PFSK-1 (cell line): Measurements from ENCODE around the gene BCL2L13. TPM values are rescaled to one million over a fixed set of nuclear protein-coding genes. Genes with fewer than 3 reads are reported as not detected.
A peak's percentile ranks its signal among the peaks of the same experiment; 100 is the strongest.

Experiments used
- FOXP2 ChIP-seq: optimal IDR thresholded peaks from 2 replicates; pipeline ENCODE3; 2011; ENCODE audit warnings: borderline replicate concordance, control low read depth, inconsistent platforms; ENCODE audit not compliant: insufficient read depth; ENCODE audit errors: extremely low read length, extremely low read depth
- POLR2AphosphoS5 ChIP-seq: IDR thresholded peaks from 2 replicates; pipeline ENCODE4 v1.6.1; 2012; ENCODE audit warnings: low read depth, mild to moderate bottlenecking, control low read depth, low read length, moderate library complexity
- REST ChIP-seq, 2 experiments: IDR thresholded peaks; 2 replicates each; pipeline versions ENCODE4 v1.6.1 to v1.8.0; 2011 to 2012; ENCODE audit warnings: low read depth in 2 of 2, low read length in 2 of 2, control low read depth in 1 of 2, inconsistent platforms in 1 of 2, mild to moderate bottlenecking in 1 of 2, moderate library complexity in 1 of 2; ENCODE audit not compliant: insufficient read depth in 1 of 2
- SIN3A ChIP-seq: IDR thresholded peaks from 2 replicates; pipeline ENCODE4 v1.6.1; 2012; ENCODE audit warnings: mild to moderate bottlenecking, low read length, moderate library complexity, borderline replicate concordance; ENCODE audit not compliant: insufficient read depth
- TAF1 ChIP-seq: IDR thresholded peaks from 2 replicates; pipeline ENCODE4 v1.6.1; 2012; ENCODE audit warnings: low read length, control low read depth, borderline replicate concordance; ENCODE audit not compliant: insufficient read depth
- polyA plus RNA-seq: library from polyadenylated mRNA; unstranded; fragments of >200 nt; gene quantifications from one replicate; pipeline ENCODE4 v1.2.1, GENCODE V29; 2012; ENCODE audit warnings: low read depth, missing spikeins; ENCODE audit not compliant: insufficient read length

The BCL2L13 gene
- polyA plus RNA-seq: 34.4 TPM

GRCh38 chr22:17638432-17639246 is at the start of gene BCL2L13:
TSS of gene BCL2L13 (plus strand) at chr22:17638757. CDS start at chr22:17655712, 16,955 bp downstream.
- TF ChIP-seq SIN3A: no peak
- TF ChIP-seq FOXP2: peak; percentile 88
- TF ChIP-seq REST (IDR thresholded peaks at IDR 0.05; ENCODE audit: insufficient read depth in 1 of 2, low read depth in 2 of 2, low read length in 2 of 2): no peak
- TF ChIP-seq TAF1: peak; percentile 95
- peak; percentile 74 for TF ChIP-seq POLR2AphosphoS5

GRCh38 chr22:17589810-17590375 is 48.7 kb upstream of the BCL2L13 start:
- TF ChIP-seq REST (IDR thresholded peaks at IDR 0.05; ENCODE audit: insufficient read depth in 1 of 2, low read depth in 2 of 2, low read length in 2 of 2) (no peak), TAF1 (no peak), SIN3A (no peak), FOXP2 (no peak), POLR2AphosphoS5 (no peak)

GRCh38 chr22:17590586-17590985 is 48.0 kb upstream of the BCL2L13 start:
- TF ChIP-seq FOXP2 (no peak), POLR2AphosphoS5 (no peak), TAF1 (no peak), SIN3A (no peak), REST (IDR thresholded peaks at IDR 0.05; ENCODE audit: insufficient read depth in 1 of 2, low read depth in 2 of 2, low read length in 2 of 2) (no peak)

- TF ChIP-seq SIN3A (no peak), FOXP2 (no peak), POLR2AphosphoS5 (no peak), REST (IDR thresholded peaks at IDR 0.05; ENCODE audit: insufficient read depth in 1 of 2, low read depth in 2 of 2, low read length in 2 of 2) (no peak)
Observed at GRCh38 chr22:17592201-17592600, 46.4 kb upstream of the BCL2L13 start.

GRCh38 chr22:17596226-17596625 is 42.3 kb upstream of the BCL2L13 start:
- no peak for TF ChIP-seq FOXP2
- TF ChIP-seq POLR2AphosphoS5: no peak
- TF ChIP-seq SIN3A: no peak
- no peak for TF ChIP-seq REST (IDR thresholded peaks at IDR 0.05; ENCODE audit: insufficient read depth in 1 of 2, low read depth in 2 of 2, low read length in 2 of 2)
- TF ChIP-seq TAF1: no peak
